SK-N-SH treated with all-trans-retinoic acid at 6 μM for 48 hours (cell line): ENCODE results near the gene GNS.

Experiments
- BACH2 ChIP-seq: fragments of 250-450 bp; sonication (Bioruptor Pico); IDR thresholded peaks from 2 replicates; pipeline ENCODE4 v1.9.0; 2021; ENCODE audit warnings: mild to moderate bottlenecking, borderline replicate concordance
- GLIS3 ChIP-seq: fragments of 250-450 bp; sonication (Bioruptor Pico); IDR thresholded peaks from 2 replicates; pipeline ENCODE4 v1.5.0; 2020; ENCODE audit warnings: mild to moderate bottlenecking, moderate library complexity
- ISL1 ChIP-seq: fragments of 250-450 bp; sonication (Bioruptor Pico); IDR thresholded peaks from 2 replicates; pipeline ENCODE4 v2.1.2; 2022; ENCODE audit warnings: mild to moderate bottlenecking, moderate library complexity
- PATZ1 ChIP-seq: fragments of 250-450 bp; sonication (Bioruptor Pico); IDR thresholded peaks from 2 replicates; pipeline ENCODE4 v1.8.0; 2020; ENCODE audit warnings: mild to moderate bottlenecking, moderate library complexity, borderline replicate concordance
- PPARA ChIP-seq: fragments of 250-450 bp; sonication (Bioruptor Pico); IDR thresholded peaks from 2 replicates; pipeline ENCODE4 v1.5.0; 2020; ENCODE audit warnings: mild to moderate bottlenecking, borderline replicate concordance
- TCF4 ChIP-seq: fragments of 250-450 bp; sonication (Bioruptor Pico); IDR thresholded peaks from 2 replicates; pipeline ENCODE4 v1.8.0; 2021; ENCODE audit warnings: mild to moderate bottlenecking, moderate library complexity, borderline replicate concordance
- ZC3H10 ChIP-seq: fragments of 250-450 bp; sonication (Bioruptor Pico); IDR thresholded peaks from 2 replicates; pipeline ENCODE4 v1.5.1; 2021; ENCODE audit warnings: mild to moderate bottlenecking, moderate library complexity
- ZFP3 ChIP-seq: fragments of 250-450 bp; sonication (Bioruptor Pico); IDR thresholded peaks from 2 replicates; pipeline ENCODE4 v1.5.0; 2020; ENCODE audit warnings: mild to moderate bottlenecking, moderate library complexity
- ZNF70 ChIP-seq: fragments of 450-650 bp; formaldehyde crosslinking; IDR thresholded peaks from 2 replicates; pipeline ENCODE4 v1.5.0; 2020; ENCODE audit warnings: mild to moderate bottlenecking, moderate library complexity
- TF ChIP-seq, protein P1 (sequence below): fragments of 250-450 bp; sonication (Bioruptor Pico); IDR thresholded peaks from 2 replicates; pipeline ENCODE4 v1.5.1; 2020; ENCODE audit warnings: low read depth, mild to moderate bottlenecking, moderate library complexity
- TF ChIP-seq, protein P2 (sequence below): fragments of 250-450 bp; sonication (Bioruptor Pico); IDR thresholded peaks from 2 replicates; pipeline ENCODE4 v1.5.1; 2021; ENCODE audit warnings: mild to moderate bottlenecking, moderate library complexity

DNA sequence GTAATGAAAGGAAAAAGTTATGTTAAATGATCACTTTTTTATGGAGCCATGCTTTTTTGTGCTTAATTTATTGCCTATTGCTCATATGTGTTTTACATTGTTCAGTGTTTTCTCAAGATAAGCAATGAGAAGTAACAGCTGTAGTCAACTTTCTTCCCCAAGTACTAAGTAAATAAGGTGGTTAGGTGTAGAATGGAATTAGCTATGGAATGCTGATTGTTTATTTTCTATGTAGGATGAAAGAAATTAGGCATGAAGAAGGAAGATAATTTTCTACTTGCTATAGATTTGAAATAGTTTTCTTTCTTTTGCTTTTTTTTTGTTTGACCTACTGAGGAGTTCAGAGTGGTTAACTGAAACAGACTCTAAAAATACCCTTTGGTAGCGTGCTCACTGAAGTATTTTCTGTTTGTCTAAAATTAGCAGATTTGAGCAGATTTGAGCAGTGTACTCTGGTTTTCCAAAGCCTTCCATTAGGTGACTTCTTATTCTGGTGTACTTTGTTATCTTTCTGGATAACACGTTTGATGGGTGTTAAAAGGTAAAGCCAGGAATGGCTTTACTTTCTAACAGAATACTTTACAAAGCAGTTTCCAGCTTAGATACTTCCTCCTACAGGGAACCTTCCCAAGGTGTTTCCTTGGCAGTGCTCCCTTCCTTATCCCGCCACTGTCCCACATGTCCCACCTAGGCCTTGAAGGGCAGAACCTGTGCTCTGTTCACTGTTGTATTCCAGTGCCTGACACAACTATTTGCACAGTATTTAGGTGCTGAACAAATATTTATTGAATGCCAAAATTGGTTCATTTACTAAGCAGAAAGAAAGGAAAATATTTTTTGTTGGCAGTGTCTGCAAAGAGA, 92.9 kb downstream of the GNS start:
- no peak for TF ChIP-seq ZFP3 (CRISPR knock-in tag)
- no peak for TF ChIP-seq BACH2 (CRISPR knock-in tag)
- TF ChIP-seq TCF4 (CRISPR knock-in tag), result no peak
- TF ChIP-seq PATZ1 (CRISPR knock-in tag), result no peak
- TF ChIP-seq ZNF70 (CRISPR knock-in tag), result no peak
- TF ChIP-seq, protein P1, sequence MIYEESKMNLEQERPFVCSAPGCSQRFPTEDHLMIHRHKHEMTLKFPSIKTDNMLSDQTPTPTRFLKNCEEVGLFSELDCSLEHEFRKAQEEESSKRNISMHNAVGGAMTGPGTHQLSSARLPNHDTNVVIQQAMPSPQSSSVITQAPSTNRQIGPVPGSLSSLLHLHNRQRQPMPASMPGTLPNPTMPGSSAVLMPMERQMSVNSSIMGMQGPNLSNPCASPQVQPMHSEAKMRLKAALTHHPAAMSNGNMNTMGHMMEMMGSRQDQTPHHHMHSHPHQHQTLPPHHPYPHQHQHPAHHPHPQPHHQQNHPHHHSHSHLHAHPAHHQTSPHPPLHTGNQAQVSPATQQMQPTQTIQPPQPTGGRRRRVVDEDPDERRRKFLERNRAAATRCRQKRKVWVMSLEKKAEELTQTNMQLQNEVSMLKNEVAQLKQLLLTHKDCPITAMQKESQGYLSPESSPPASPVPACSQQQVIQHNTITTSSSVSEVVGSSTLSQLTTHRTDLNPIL, result no peak
- TF ChIP-seq, protein P2, sequence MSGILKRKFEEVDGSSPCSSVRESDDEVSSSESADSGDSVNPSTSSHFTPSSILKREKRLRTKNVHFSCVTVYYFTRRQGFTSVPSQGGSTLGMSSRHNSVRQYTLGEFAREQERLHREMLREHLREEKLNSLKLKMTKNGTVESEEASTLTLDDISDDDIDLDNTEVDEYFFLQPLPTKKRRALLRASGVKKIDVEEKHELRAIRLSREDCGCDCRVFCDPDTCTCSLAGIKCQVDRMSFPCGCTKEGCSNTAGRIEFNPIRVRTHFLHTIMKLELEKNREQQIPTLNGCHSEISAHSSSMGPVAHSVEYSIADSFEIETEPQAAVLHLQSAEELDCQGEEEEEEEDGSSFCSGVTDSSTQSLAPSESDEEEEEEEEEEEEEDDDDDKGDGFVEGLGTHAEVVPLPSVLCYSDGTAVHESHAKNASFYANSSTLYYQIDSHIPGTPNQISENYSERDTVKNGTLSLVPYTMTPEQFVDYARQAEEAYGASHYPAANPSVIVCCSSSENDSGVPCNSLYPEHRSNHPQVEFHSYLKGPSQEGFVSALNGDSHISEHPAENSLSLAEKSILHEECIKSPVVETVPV (CRISPR knock-in tag), result no peak
- no peak for TF ChIP-seq ZC3H10
- TF ChIP-seq GLIS3 (CRISPR knock-in tag), result no peak
- no peak for TF ChIP-seq PPARA (CRISPR knock-in tag)
- TF ChIP-seq ISL1 (CRISPR knock-in tag), result no peak
